GM23338 (cell line): ENCODE results near the gene ADORA1. TPM values are rescaled to one million over a fixed set of nuclear protein-coding genes. Genes with fewer than 3 reads are reported as not detected.

ENCODE experiments used
- ATAC-seq: fragments of 200-7000 bp; cut with Tn5 transposase; 3 replicates; pipeline ENCODE4 v1.9.1; 2020
- DNase-seq: peaks from one replicate; pipeline ENCODE4 v3.0.0-alpha.2; 2015; ENCODE audit warnings: low spot score
- H2AFZ ChIP-seq: fragments of 200-600 bp; sonication (generic); 2 replicates; pipeline ENCODE4 v1.8.0; 2016; ENCODE audit warnings: antibody characterized with exemption, mild to moderate bottlenecking, moderate library complexity
- H3F3A ChIP-seq: fragments of 200-600 bp; sonication (generic); replicated peaks from 2 replicates; pipeline ENCODE4 v1.8.0; 2017; ENCODE audit warnings: antibody characterized with exemption, mixed run types, low read depth
- H3K27ac ChIP-seq: fragments of 200-600 bp; sonication (generic); 2 replicates; pipeline ENCODE4 v1.6.1; 2016; ENCODE audit warnings: low read depth
- H3K27me3 ChIP-seq: fragments of 200-600 bp; sonication (generic); 2 replicates; pipeline ENCODE4 v1.8.0; 2016; ENCODE audit warnings: mild to moderate bottlenecking, mixed run types, moderate library complexity; ENCODE audit not compliant: insufficient read depth
- H3K36me3 ChIP-seq: fragments of 200-600 bp; sonication (generic); 2 replicates; pipeline ENCODE4 v1.8.0; 2016; ENCODE audit warnings: mild to moderate bottlenecking; ENCODE audit not compliant: insufficient read depth
- H3K4me1 ChIP-seq: fragments of 200-600 bp; sonication (generic); 2 replicates; pipeline ENCODE4 v1.8.0; 2016; ENCODE audit warnings: mild to moderate bottlenecking, moderate library complexity; ENCODE audit not compliant: insufficient read depth
- H3K4me2 ChIP-seq: fragments of 200-600 bp; sonication (generic); 2 replicates; pipeline ENCODE4 v1.7.1; 2017; ENCODE audit warnings: mixed run types
- H3K4me3 ChIP-seq: fragments of 200-600 bp; sonication (generic); 2 replicates; pipeline ENCODE4 v1.6.1; 2016; ENCODE audit warnings: mixed run types
- H3K79me2 ChIP-seq: fragments of 200-600 bp; sonication (generic); replicated peaks from 2 replicates; pipeline ENCODE4 v1.8.0; 2017; ENCODE audit warnings: mild to moderate bottlenecking; ENCODE audit not compliant: insufficient read depth
- H3K9me2 ChIP-seq: fragments of 200-600 bp; sonication (generic); 2 replicates; pipeline ENCODE4 v1.8.0; 2017; ENCODE audit not compliant: insufficient read depth
- H4K20me1 ChIP-seq: fragments of 200-600 bp; sonication (generic); replicated peaks from 2 replicates; pipeline ENCODE4 v1.8.0; 2017; ENCODE audit warnings: mild to moderate bottlenecking; ENCODE audit not compliant: insufficient read depth
- H3K27ac Mint-ChIP-seq: 2 replicates; pipeline ENCODE4 v1.8.0; 2020; ENCODE audit warnings: inconsistent platforms, mild to moderate bottlenecking, moderate library complexity, mixed read lengths
- H3K27me3 Mint-ChIP-seq: 3 replicates; pipeline ENCODE4 v1.8.0; 2022; ENCODE audit warnings: low read depth, mild to moderate bottlenecking, moderate library complexity, mixed read lengths, inconsistent platforms; ENCODE audit not compliant: insufficient read depth, poor library complexity
- H3K36me3 Mint-ChIP-seq: 3 replicates; pipeline ENCODE4 v1.8.0; 2021; ENCODE audit warnings: low read depth, mild to moderate bottlenecking, inconsistent platforms, moderate library complexity, mixed read lengths
- H3K4me1 Mint-ChIP-seq: 3 replicates; pipeline ENCODE4 v1.8.0; 2020; ENCODE audit warnings: mild to moderate bottlenecking, inconsistent platforms, mixed read lengths
- H3K4me3 Mint-ChIP-seq: 3 replicates; pipeline ENCODE4 v1.8.0; 2021; ENCODE audit warnings: moderate library complexity, mild to moderate bottlenecking, inconsistent platforms, mixed read lengths
- H3K9me3 Mint-ChIP-seq: 3 replicates; pipeline ENCODE4 v1.8.0; 2020; ENCODE audit warnings: moderate library complexity, mild to moderate bottlenecking, inconsistent platforms, mixed read lengths
- CREB1 ChIP-seq: fragments of 250-450 bp; sonication (Bioruptor Pico); IDR thresholded peaks from 2 replicates; pipeline ENCODE4 v1.5.0; 2020; ENCODE audit warnings: low read depth, mild to moderate bottlenecking, moderate library complexity
- CTCF ChIP-seq, 2 experiments: fragments of 200-600 bp in 1 of 2; sonication (generic) in 1 of 2; conservative IDR thresholded peaks; 2 replicates each; pipeline versions ENCODE4 v1.5.1 to v1.6.1; 2016 to 2017; ENCODE audit warnings: antibody characterized with exemption in 2 of 2, low read depth in 2 of 2, mild to moderate bottlenecking in 2 of 2, moderate library complexity in 1 of 2
- ETS1 ChIP-seq: IDR thresholded peaks from 2 replicates; pipeline ENCODE4 v1.6.1; 2016; ENCODE audit warnings: antibody characterized with exemption
- EZH2 ChIP-seq: fragments of 200-600 bp; sonication (generic); IDR thresholded peaks from one replicate; pipeline ENCODE4 v1.8.0; 2017; ENCODE audit warnings: antibody characterized with exemption, mild to moderate bottlenecking, low read depth; ENCODE audit not compliant: unreplicated experiment
- EZH2phosphoT487 ChIP-seq: fragments of 200-600 bp; sonication (generic); IDR thresholded peaks from one replicate; pipeline ENCODE4 v1.8.1; 2018; ENCODE audit warnings: antibody characterized with exemption; ENCODE audit not compliant: unreplicated experiment
- JUNB ChIP-seq: IDR thresholded peaks from one replicate; pipeline ENCODE4 v1.6.1; 2016; ENCODE audit warnings: antibody characterized with exemption; ENCODE audit not compliant: unreplicated experiment
- NANOG ChIP-seq: IDR thresholded peaks from 2 replicates; pipeline ENCODE4 v1.6.1; 2016; ENCODE audit warnings: antibody characterized with exemption, borderline replicate concordance
- POLR2AphosphoS5 ChIP-seq: IDR thresholded peaks from 2 replicates; pipeline ENCODE4 v1.6.1; 2016; ENCODE audit warnings: antibody characterized with exemption, low read depth
- REST ChIP-seq: IDR thresholded peaks from one replicate; pipeline ENCODE4 v1.6.1; 2018; ENCODE audit warnings: antibody characterized with exemption; ENCODE audit not compliant: unreplicated experiment
- STAT1 ChIP-seq: IDR thresholded peaks from one replicate; pipeline ENCODE4 v1.6.1; 2016; ENCODE audit warnings: antibody characterized with exemption; ENCODE audit not compliant: unreplicated experiment
- ZNF114 ChIP-seq: fragments of 250-450 bp; sonication (Bioruptor Pico); IDR thresholded peaks from 2 replicates; pipeline ENCODE4 v1.5.0; 2020; ENCODE audit warnings: mild to moderate bottlenecking, moderate library complexity
- ZNF331 ChIP-seq: fragments of 250-450 bp; sonication (Bioruptor Pico); IDR thresholded peaks from 2 replicates; pipeline ENCODE4 v1.5.0; 2020; ENCODE audit warnings: low read depth, mild to moderate bottlenecking, moderate library complexity
- polyA plus RNA-seq: library from polyadenylated mRNA; unstranded; fragments of >200 nt; fragmentation: Nextera tagmentation; extraction: Ambion mirVana; gene quantifications from 2 replicates; pipeline ENCODE4 v1.2.1, GENCODE V29; 2016
- total RNA-seq: library from RNA; depleted of rRNA; stranded (reverse); fragments of >200 nt; shearing (Covaris generic); gene quantifications from 2 replicates; pipeline ENCODE4 v1.2.3, GENCODE V29; 2014

ADORA1 gene
- total and polyA plus RNA-seq, 2 experiments from 2014 or later: 0.63 to 1.8 TPM

GRCh38 chr1:203158423-203158822 lies 30.9 kb downstream of the ADORA1 start (continued):
- TF ChIP-seq CTCF (conservative IDR thresholded peaks at IDR 0.05; ENCODE audit: low read depth in 2 of 2) (no peak), ZNF114 (CRISPR knock-in tag) (no peak), EZH2phosphoT487 (no peak)

GRCh38 chr1:203158960-203159665 lies 31.6 kb downstream of the ADORA1 start:
- Histone ChIP-seq H3K4me3 (no peak overlapping the region), H2AFZ (no peak overlapping the region), H3K4me1 (peaks cover 3% of the 10 kb centered on the region; the same call in 1 of the 2 replicates), H3F3A (no peaks in the 10 kb centered on the region), H3K79me2 (no peaks in the 10 kb centered on the region), H3K36me3 (no peaks in the 10 kb centered on the region), H3K27me3 (no peaks in the 10 kb centered on the region), H3K9me2 (no peaks in the 10 kb centered on the region), H4K20me1 (no peaks in the 10 kb centered on the region), H3K27ac (no peak overlapping the region), H3K4me2 (no peak overlapping the region)
- DNase-seq (no peak), ATAC-seq (no peak)
- H3K4me1 Mint-ChIP-seq: peaks cover 2% of the 10 kb centered on the region; the same call in 2 of the 3 replicates
- peaks cover 9% of the 10 kb centered on the region; the same call in 1 of the 3 replicates for H3K9me3 Mint-ChIP-seq
- H3K36me3 Mint-ChIP-seq: peaks cover 5% of the 10 kb centered on the region; the same call in 1 of the 3 replicates
- no peak overlapping the region for H3K4me3 Mint-ChIP-seq
- H3K27ac Mint-ChIP-seq: no peak overlapping the region
- peaks cover 7% of the 10 kb centered on the region for H3K27me3 Mint-ChIP-seq
- TF ChIP-seq POLR2AphosphoS5 (no peak), CTCF (conservative IDR thresholded peaks at IDR 0.05; ENCODE audit: low read depth in 2 of 2) (no peak), EZH2 (no peak), JUNB (no peak), ETS1 (no peak), NANOG (no peak), REST (no peak), ZNF331 (CRISPR knock-in tag) (no peak), STAT1 (no peak), CREB1 (CRISPR knock-in tag) (no peak), ZNF114 (CRISPR knock-in tag) (no peak)
